A673 (cell line): ENCODE results near the gene SPTLC3.

Source experiments
- EZH2 ChIP-seq: fragments of 200-600 bp; sonication (generic); IDR thresholded peaks from 2 replicates; pipeline ENCODE4 v1.6.1; 2017; ENCODE audit warnings: borderline replicate concordance, low read depth, mild to moderate bottlenecking, mixed read lengths, antibody characterized with exemption, low read length; ENCODE audit not compliant: poor library complexity, severe bottlenecking
- TF ChIP-seq, protein P1 (sequence below): fragments of 300-800, 200-600 bp; sonication (generic); conservative IDR thresholded peaks from 2 replicates; pipeline ENCODE4 v1.5.1; 2017; ENCODE audit warnings: low read depth, mild to moderate bottlenecking, antibody characterized with exemption, low read length, moderate library complexity, mixed read lengths

DNA sequence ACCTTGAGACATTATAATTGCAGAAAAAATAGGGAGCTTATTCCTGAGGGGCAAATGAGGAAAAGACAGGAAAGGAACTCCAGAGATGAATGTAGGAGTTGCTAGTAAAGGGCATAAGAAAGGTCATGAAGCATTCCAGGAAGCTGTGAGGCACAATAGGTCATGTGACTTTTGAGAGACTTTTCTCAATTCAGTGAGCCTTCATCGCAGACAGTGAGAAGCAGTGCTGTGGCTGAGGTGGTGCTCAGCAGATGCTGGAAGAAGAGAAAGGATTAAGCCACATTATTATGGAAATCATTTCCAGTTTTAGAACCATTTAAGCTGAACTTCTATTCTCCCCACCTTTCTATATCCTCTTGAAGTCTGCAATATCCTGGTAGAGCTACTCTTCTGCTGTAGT lies 4.1 kb downstream of the SPTLC3 start:
- TF ChIP-seq, protein P1, sequence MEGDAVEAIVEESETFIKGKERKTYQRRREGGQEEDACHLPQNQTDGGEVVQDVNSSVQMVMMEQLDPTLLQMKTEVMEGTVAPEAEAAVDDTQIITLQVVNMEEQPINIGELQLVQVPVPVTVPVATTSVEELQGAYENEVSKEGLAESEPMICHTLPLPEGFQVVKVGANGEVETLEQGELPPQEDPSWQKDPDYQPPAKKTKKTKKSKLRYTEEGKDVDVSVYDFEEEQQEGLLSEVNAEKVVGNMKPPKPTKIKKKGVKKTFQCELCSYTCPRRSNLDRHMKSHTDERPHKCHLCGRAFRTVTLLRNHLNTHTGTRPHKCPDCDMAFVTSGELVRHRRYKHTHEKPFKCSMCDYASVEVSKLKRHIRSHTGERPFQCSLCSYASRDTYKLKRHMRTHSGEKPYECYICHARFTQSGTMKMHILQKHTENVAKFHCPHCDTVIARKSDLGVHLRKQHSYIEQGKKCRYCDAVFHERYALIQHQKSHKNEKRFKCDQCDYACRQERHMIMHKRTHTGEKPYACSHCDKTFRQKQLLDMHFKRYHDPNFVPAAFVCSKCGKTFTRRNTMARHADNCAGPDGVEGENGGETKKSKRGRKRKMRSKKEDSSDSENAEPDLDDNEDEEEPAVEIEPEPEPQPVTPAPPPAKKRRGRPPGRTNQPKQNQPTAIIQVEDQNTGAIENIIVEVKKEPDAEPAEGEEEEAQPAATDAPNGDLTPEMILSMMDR, result no peak
- TF ChIP-seq EZH2, result no peak
